T-cell (primary cell): ENCODE measurements around the gene ILDR2. TPM values are rescaled to one million over a fixed set of nuclear protein-coding genes. Genes with fewer than 3 reads are reported as not detected.

ENCODE experiments used
- ATAC-seq, 4 experiments: fragments of 200-7000 bp in 3 of 4; fragments of 150-1000 bp in 1 of 4; cut with Tn5 transposase; replicated peaks in 1 of 4; 1 replicate in 3 of 4; 2 replicates in 1 of 4; pipeline ENCODE4 v1.10.0; 2021; ENCODE audit warnings: moderate library complexity in 3 of 4, mild to moderate bottlenecking in 2 of 4, moderate number of reproducible peaks in 1 of 4
- CTCF ChIA-PET, 2 donors: fragments of 300-600 bp; sonication (Branson Sonifier 250); formaldehyde crosslinking; loops; one replicate each; lab custom pipeline; 2022; ENCODE audit warnings: antibody characterized with exemption in 2 of 2; lab: Charles Lee
- POLR2A ChIA-PET, 2 donors: fragments of 300-600 bp; sonication (Branson Sonifier 250); formaldehyde crosslinking; loops; one replicate each; lab custom pipeline; 2022; ENCODE audit warnings: antibody characterized with exemption in 2 of 2; lab: Charles Lee
- DNase-seq, 35 experiments: peaks; one replicate each; pipeline versions ENCODE4 v3.0.0 to v3.0.0-alpha.2; 2013 to 2023
- H3K27ac ChIP-seq: one replicate; pipeline ENCODE4 v1.5.1; 2013; ENCODE audit warnings: low read length
- H3K27me3 ChIP-seq, 2 experiments: replicated peaks in 1 of 2; 1 replicate in 1 of 2; 2 replicates in 1 of 2; pipeline versions ENCODE4 v1.6.1 to v1.7.0; 2013; ENCODE audit warnings: low read length in 1 of 2, mixed read lengths in 1 of 2; ENCODE audit not compliant: control insufficient read depth in 2 of 2, insufficient read depth in 2 of 2; ENCODE audit errors: extremely low read depth in 1 of 2
- H3K36me3 ChIP-seq, 2 donors: 1 replicate in 1 of 2; 2 replicates in 1 of 2; pipeline versions ENCODE4 v1.6.1 to v1.7.0; 2013; ENCODE audit warnings: low read length in 1 of 2; ENCODE audit not compliant: control insufficient read depth in 2 of 2, insufficient read depth in 1 of 2; ENCODE audit errors: extremely low read depth in 1 of 2
- H3K4me1 ChIP-seq, 2 experiments: 1 replicate in 1 of 2; 2 replicates in 1 of 2; pipeline versions ENCODE4 v1.6.1 to v1.7.0; 2013; ENCODE audit warnings: low read length in 2 of 2, mixed read lengths in 1 of 2; ENCODE audit not compliant: insufficient read depth in 2 of 2, control insufficient read depth in 1 of 2; ENCODE audit errors: extremely low read depth in 1 of 2
- H3K4me3 ChIP-seq, 2 donors: 1 replicate in 1 of 2; 2 replicates in 1 of 2; pipeline versions ENCODE4 v1.5.1 to v1.7.0; 2013; ENCODE audit warnings: mild to moderate bottlenecking in 2 of 2, low read length in 1 of 2, moderate library complexity in 1 of 2; ENCODE audit not compliant: control insufficient read depth in 1 of 2; ENCODE audit errors: extremely low read depth in 1 of 2
- H3K9me3 ChIP-seq: 2 replicates; pipeline ENCODE4 v1.7.0; 2013
- H3K27ac Mint-ChIP-seq, 2 donors: one replicate each; pipeline ENCODE4 v1.8.0; 2020 to 2021; ENCODE audit warnings: mild to moderate bottlenecking in 2 of 2, mixed read lengths in 2 of 2
- H3K27me3 Mint-ChIP-seq, 2 donors: one replicate each; pipeline ENCODE4 v1.8.0; 2021 to 2022; ENCODE audit warnings: mixed read lengths in 2 of 2
- H3K36me3 Mint-ChIP-seq: one replicate; pipeline ENCODE4 v1.8.0; 2021; ENCODE audit warnings: mixed read lengths
- H3K4me1 Mint-ChIP-seq, 3 donors: one replicate each; pipeline ENCODE4 v1.8.0; 2020 to 2022; ENCODE audit warnings: mixed read lengths in 3 of 3, mild to moderate bottlenecking in 1 of 3
- H3K4me3 Mint-ChIP-seq, 3 donors: one replicate each; pipeline ENCODE4 v1.8.0; 2020 to 2022; ENCODE audit warnings: mild to moderate bottlenecking in 3 of 3, mixed read lengths in 3 of 3, moderate library complexity in 3 of 3
- H3K9me3 Mint-ChIP-seq, 3 donors: one replicate each; pipeline ENCODE4 v1.8.0; 2020 to 2022; ENCODE audit warnings: mixed read lengths in 3 of 3
- WGBS: methylation state at CpG from one replicate; pipeline ENCODE4 v1.1.5; 2013; ENCODE audit warnings: missing lambda C conversion rate; ENCODE audit not compliant: insufficient coverage; 5-methylcytosine and 5-hydroxymethylcytosine counted together
- total RNA-seq, 35 experiments: library from RNA in 6 of 35; stranded (reverse) in 6 of 35; fragments of 120-200 nt in 1 of 35; gene quantifications; one replicate each; pipeline versions ENCODE4 v1.2.1 to v1.2.4 and lab custom pipeline; 2013 to 2026

The ILDR2 gene
- total RNA-seq, 5 donors from 2014 or later (not counting 1 experiment from before 2014, with no cell fraction given) = 0.13 to 0.61 (median 0.30) TPM

GRCh38 chr1:166874464-166874863 lies 100.9 kb downstream of the ILDR2 start:
- ATAC-seq = no peak
- Mint-ChIP-seq H3K27ac (no peak overlapping the region), H3K4me3 (peak overlapping the region in 2 of 3 donors; percentile 13 to 89), H3K4me1 (peaks cover 54 to 66% (median 61%) of the 10 kb centered on the region in 3 donors), H3K36me3 (peaks cover 3% of the 10 kb centered on the region), H3K9me3 (no peaks in the 10 kb centered on the region), H3K27me3 (no peaks in the 10 kb centered on the region)
- no peaks in the 10 kb centered on the region for H3K27me3 ChIP-seq
- DNase-seq = no peak
- H3K9me3 ChIP-seq = no peaks in the 10 kb centered on the region
- 100% methylated on average over 2 of the region's 8 CpGs for WGBS
- H3K27ac ChIP-seq = no peak overlapping the region
- POLR2A ChIA-PET = interaction anchor here in 1 of 2 donors (0.7 kb wide), 1 partner anchor 23 kb away, joined by 3 read pairs; no protein-coding TSS in a partner anchor
- H3K4me3 ChIP-seq = no peak overlapping the region
- H3K4me1 ChIP-seq = peaks cover 13 to 16% of the 10 kb centered on the region in 2 experiments
- CTCF ChIA-PET = no interaction called here
- H3K36me3 ChIP-seq = no peaks in the 10 kb centered on the region

- H3K9me3 ChIP-seq = no peaks in the 10 kb centered on the region
- H3K27me3 Mint-ChIP-seq = no peaks in the 10 kb centered on the region
- H3K27ac ChIP-seq = no peak overlapping the region
- DNase-seq (no peak), ATAC-seq (no peak)
- ChIA-PET POLR2A (no interaction called here), CTCF (no interaction called here)
- H3K4me1 Mint-ChIP-seq = peaks cover 52 to 60% (median 57%) of the 10 kb centered on the region in 3 donors
- no peak overlapping the region for H3K4me3 ChIP-seq
- H3K4me1 ChIP-seq = peaks cover 9 to 15% of the 10 kb centered on the region in 2 experiments
- no peak overlapping the region for H3K4me3 Mint-ChIP-seq
- peaks cover 25% of the 10 kb centered on the region for H3K36me3 Mint-ChIP-seq
- no peaks in the 10 kb centered on the region for H3K9me3 Mint-ChIP-seq
- no peaks in the 10 kb centered on the region for H3K27me3 ChIP-seq
- H3K36me3 ChIP-seq = peaks cover 5 to 13% of the 10 kb centered on the region in 2 donors
- H3K27ac Mint-ChIP-seq = no peak overlapping the region
- WGBS = 100% methylated on average over 2 of the region's 4 CpGs
These were observed 104.8 kb downstream of the ILDR2 start for GRCh38 chr1:166870584-166870983.

- WGBS = no CpG with 5 or more reads among the region's 3 CpGs
- CTCF ChIA-PET = interaction anchor here in 1 of 2 donors (0.6 kb wide), 1 partner anchor 930 kb away, joined by 3 read pairs; no protein-coding TSS in a partner anchor
- Mint-ChIP-seq H3K9me3 (no peaks in the 10 kb centered on the region), H3K27ac (peak overlapping the region; percentile 22 to 39), H3K4me3 (no peak overlapping the region), H3K36me3 (peaks cover 32% of the 10 kb centered on the region), H3K4me1 (peaks cover 42 to 51% (median 46%) of the 10 kb centered on the region in 3 donors), H3K27me3 (no peaks in the 10 kb centered on the region)
- H3K36me3 ChIP-seq = peaks cover 5 to 13% of the 10 kb centered on the region in 2 donors
- DNase-seq (no peak), ATAC-seq (no peak)
- no peak overlapping the region for H3K27ac ChIP-seq
- POLR2A ChIA-PET = no interaction called here
- H3K27me3 ChIP-seq = no peaks in the 10 kb centered on the region
- peaks cover 1 to 8% of the 10 kb centered on the region in 2 experiments for H3K4me1 ChIP-seq
- H3K4me3 ChIP-seq = no peak overlapping the region
- no peaks in the 10 kb centered on the region for H3K9me3 ChIP-seq
These were observed 105.8 kb downstream of the ILDR2 start for GRCh38 chr1:166869318-166870099.

- ChIA-PET POLR2A (no interaction called here), CTCF (no interaction called here)
- Histone ChIP-seq H3K4me1 (no peaks in the 10 kb centered on the region), H3K27ac (no peak overlapping the region), H3K9me3 (no peaks in the 10 kb centered on the region), H3K27me3 (no peaks in the 10 kb centered on the region), H3K36me3 (peaks cover 5 to 21% of the 10 kb centered on the region in 2 donors), H3K4me3 (no peak overlapping the region)
- H3K9me3 Mint-ChIP-seq = no peaks in the 10 kb centered on the region
- H3K4me3 Mint-ChIP-seq = no peak overlapping the region
- DNase-seq = no peak
- ATAC-seq = no peak
- H3K27ac Mint-ChIP-seq = peak overlapping the region in 1 of 2 donors; percentile 31
- H3K4me1 Mint-ChIP-seq = peaks cover 40 to 47% (median 41%) of the 10 kb centered on the region in 3 donors
- H3K27me3 Mint-ChIP-seq = no peaks in the 10 kb centered on the region
- 100% methylated on average over 1 of the region's 7 CpGs for WGBS
- H3K36me3 Mint-ChIP-seq = peaks cover 37% of the 10 kb centered on the region
These were observed 106.7 kb downstream of the ILDR2 start for GRCh38 chr1:166868639-166869038.

- H3K27me3 ChIP-seq = no peaks in the 10 kb centered on the region
- no peaks in the 10 kb centered on the region for H3K4me1 ChIP-seq
- 100% methylated on average over 4 of the region's 5 CpGs for WGBS
- Mint-ChIP-seq H3K9me3 (no peaks in the 10 kb centered on the region), H3K36me3 (peaks cover 53% of the 10 kb centered on the region), H3K27ac (no peak overlapping the region), H3K27me3 (no peaks in the 10 kb centered on the region), H3K4me1 (peaks cover 21 to 22% (median 22%) of the 10 kb centered on the region in 3 donors), H3K4me3 (no peak overlapping the region)
- no peaks in the 10 kb centered on the region for H3K9me3 ChIP-seq
- no peak for DNase-seq
- H3K36me3 ChIP-seq = peaks cover 5 to 38% of the 10 kb centered on the region in 2 donors
- no peak overlapping the region for H3K27ac ChIP-seq
- ChIA-PET CTCF (no interaction called here), POLR2A (no interaction called here)
- no peak overlapping the region for H3K4me3 ChIP-seq
- no peak for ATAC-seq
These were observed 109.4 kb downstream of the ILDR2 start for GRCh38 chr1:166865926-166866325.

- WGBS = 29% methylated on average over 1 of the region's 5 CpGs
- no peak for ATAC-seq
- H3K4me3 Mint-ChIP-seq = no peak overlapping the region
- ChIA-PET CTCF (no interaction called here), POLR2A (no interaction called here)
- no peaks in the 10 kb centered on the region for H3K27me3 Mint-ChIP-seq
- no peak for DNase-seq
- H3K36me3 ChIP-seq = peaks cover 4 to 65% of the 10 kb centered on the region in 2 donors
- H3K27ac Mint-ChIP-seq = peak overlapping the region in 1 of 2 donors; percentile 65
- H3K9me3 Mint-ChIP-seq = no peaks in the 10 kb centered on the region
- H3K27me3 ChIP-seq = no peaks in the 10 kb centered on the region
- H3K4me3 ChIP-seq = no peak overlapping the region
- H3K36me3 Mint-ChIP-seq = peaks cover 47% of the 10 kb centered on the region
- H3K4me1 ChIP-seq = no peaks in the 10 kb centered on the region
- H3K27ac ChIP-seq = no peak overlapping the region
- H3K9me3 ChIP-seq = no peaks in the 10 kb centered on the region
- peaks cover 2 to 13% (median 4%) of the 10 kb centered on the region in 3 donors for H3K4me1 Mint-ChIP-seq
These were observed 115.7 kb downstream of the ILDR2 start for GRCh38 chr1:166859597-166859996.
